ENCODE measurements around the gene ALOX5AP. TPM values are rescaled to one million over a fixed set of nuclear protein-coding genes. Genes with fewer than 3 reads are reported as not detected.

The ALOX5AP gene
- total RNA-seq, 1 experiment from 2014 or later = not detected

GRCh38 chr13:30753030-30753616 lies 17.8 kb downstream of the ALOX5AP start:
- DNase-seq (ENCODE audit: extremely low read depth, low read depth) = no peak

GRCh38 chr13:30755678-30756077 lies 20.3 kb downstream of the ALOX5AP start:
- no peak for DNase-seq (ENCODE audit: extremely low read depth, low read depth)

GRCh38 chr13:30757026-30757742 lies 21.8 kb downstream of the ALOX5AP start:
- DNase-seq (ENCODE audit: extremely low read depth, low read depth) = no peak

GRCh38 chr13:30759748-30760147 lies 24.4 kb downstream of the ALOX5AP start:
- DNase-seq (ENCODE audit: extremely low read depth, low read depth) = no peak

- DNase-seq (ENCODE audit: extremely low read depth, low read depth) = no peak
Measured at GRCh38 chr13:30762643-30763042, 27.3 kb downstream of the ALOX5AP start.

GRCh38 chr13:30763786-30764413 lies 28.6 kb downstream of the ALOX5AP start:
- no peak for DNase-seq (ENCODE audit: extremely low read depth, low read depth)

GRCh38 chr13:30766231-30766630 lies 30.9 kb downstream of the ALOX5AP start:
- DNase-seq (ENCODE audit: extremely low read depth, low read depth) = no peak

GRCh38 chr13:30770929-30771328 lies 35.6 kb downstream of the ALOX5AP start:
- no peak for DNase-seq (ENCODE audit: extremely low read depth, low read depth)

GRCh38 chr13:30773561-30773960 lies 38.2 kb downstream of the ALOX5AP start:
- DNase-seq (ENCODE audit: extremely low read depth, low read depth) = no peak

GRCh38 chr13:30774214-30774730 lies 38.9 kb downstream of the ALOX5AP start:
- DNase-seq (ENCODE audit: extremely low read depth, low read depth) = no peak

GRCh38 chr13:30776661-30777060 lies 41.3 kb downstream of the ALOX5AP start:
- DNase-seq (ENCODE audit: extremely low read depth, low read depth) = no peak

GRCh38 chr13:30779016-30779415 lies 43.7 kb downstream of the ALOX5AP start:
- no peak for DNase-seq (ENCODE audit: extremely low read depth, low read depth)

- DNase-seq (ENCODE audit: extremely low read depth, low read depth) = no peak
Measured at GRCh38 chr13:30779608-30780007, 44.3 kb downstream of the ALOX5AP start.

GRCh38 chr13:30780338-30780981 lies 45.1 kb downstream of the ALOX5AP start:
- no peak for DNase-seq (ENCODE audit: extremely low read depth, low read depth)

GRCh38 chr13:30785191-30785850 lies 50.0 kb downstream of the ALOX5AP start:
- no peak for DNase-seq (ENCODE audit: extremely low read depth, low read depth)

GRCh38 chr13:30786648-30787047 lies 51.3 kb downstream of the ALOX5AP start:
- DNase-seq (ENCODE audit: extremely low read depth, low read depth) = no peak

- DNase-seq (ENCODE audit: extremely low read depth, low read depth) = no peak
Measured at GRCh38 chr13:30787738-30788525, 52.6 kb downstream of the ALOX5AP start.

GRCh38 chr13:30789166-30789862 lies 54.0 kb downstream of the ALOX5AP start:
- no peak for DNase-seq (ENCODE audit: extremely low read depth, low read depth)

GRCh38 chr13:30790592-30790991 lies 55.2 kb downstream of the ALOX5AP start:
- DNase-seq (ENCODE audit: extremely low read depth, low read depth) = no peak

Data from NCI-H460 (cell line).